Measurements from ENCODE around the gene TNPO1.
"Not testable (repeated sequence)": the region's sequence is repeated elsewhere in the genome, so short reads cannot be mapped to it uniquely, and the experiment has no call there.

The TNPO1 gene

DNA sequence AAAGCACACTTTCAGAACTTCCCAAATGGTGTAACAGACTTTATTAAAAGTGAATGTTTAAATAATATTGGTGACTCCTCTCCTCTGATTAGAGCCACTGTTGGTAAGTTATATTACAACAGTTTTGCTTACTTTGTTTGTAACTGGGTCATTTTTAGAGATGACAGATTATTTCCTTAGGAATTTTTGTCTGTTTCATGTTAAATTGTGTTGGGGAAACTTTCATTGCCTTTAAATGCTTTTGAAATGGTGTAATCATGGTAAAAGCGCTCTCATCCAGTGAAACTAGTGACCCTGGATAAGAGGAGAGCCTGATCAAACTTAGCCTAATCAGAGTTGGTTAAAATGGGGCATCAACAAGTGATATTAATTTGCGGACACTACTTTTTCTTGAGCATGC, 39.4 kb downstream of the TNPO1 start:
- DNase-seq = no peak

DNA sequence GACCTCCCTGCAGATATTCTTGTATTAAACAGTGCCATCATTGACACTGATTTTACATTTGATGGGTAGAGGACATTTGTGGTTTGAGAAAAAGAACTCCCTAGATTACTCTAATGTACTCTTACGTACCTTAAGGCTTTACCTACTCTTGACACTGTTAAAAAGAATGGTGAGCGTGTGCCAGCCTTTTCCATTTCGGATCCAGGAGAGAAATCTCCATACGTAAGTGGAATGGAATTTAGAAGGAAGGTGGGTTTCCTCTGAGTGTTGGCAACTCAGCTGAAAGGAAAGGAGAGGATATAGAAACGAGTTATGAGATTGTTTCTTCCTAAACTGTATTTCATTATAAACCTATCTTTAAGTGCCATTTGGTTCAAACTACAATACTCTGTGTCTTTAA, 40.9 kb downstream of the TNPO1 start:
- DNase-seq = no peak

DNA sequence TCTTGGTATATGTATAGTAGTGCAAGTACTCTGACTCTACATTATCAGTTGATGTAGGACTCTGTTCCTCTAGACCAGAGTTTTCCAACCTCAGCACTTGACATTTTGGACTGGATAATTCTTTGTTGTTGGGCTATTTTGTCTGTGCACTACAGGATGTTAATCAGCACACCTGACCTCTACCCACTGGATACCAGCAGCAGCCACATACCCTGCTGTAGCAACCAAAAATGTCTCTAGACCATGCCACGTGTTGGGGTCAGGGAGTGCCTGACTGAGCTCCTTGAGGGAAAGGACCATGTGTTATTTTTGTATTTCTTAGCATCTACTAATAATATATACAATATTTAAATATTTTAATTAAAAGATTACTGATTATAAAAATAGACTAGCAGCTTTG, 42.7 kb downstream of the TNPO1 start:
- DNase-seq = no peak

DNA sequence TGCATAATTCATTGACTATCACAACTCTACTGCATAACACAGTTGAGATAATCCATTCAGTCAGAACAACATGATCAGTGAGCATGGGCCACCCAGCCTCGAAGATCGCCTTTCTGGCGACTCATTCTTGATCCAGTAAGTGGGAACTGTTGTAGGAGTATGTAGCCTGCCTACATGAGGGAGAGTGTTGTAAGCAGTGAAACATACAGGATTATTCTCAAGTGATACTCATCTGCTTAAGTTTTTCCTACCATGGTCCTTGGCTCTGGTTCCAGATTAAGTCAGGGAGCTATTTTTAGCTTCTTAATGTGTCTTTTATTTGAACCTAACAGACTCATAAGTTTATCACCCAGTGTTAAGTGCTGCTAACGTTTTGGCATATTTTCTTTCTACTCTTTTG, 44.0 kb downstream of the TNPO1 start:
- no peak for DNase-seq

DNA sequence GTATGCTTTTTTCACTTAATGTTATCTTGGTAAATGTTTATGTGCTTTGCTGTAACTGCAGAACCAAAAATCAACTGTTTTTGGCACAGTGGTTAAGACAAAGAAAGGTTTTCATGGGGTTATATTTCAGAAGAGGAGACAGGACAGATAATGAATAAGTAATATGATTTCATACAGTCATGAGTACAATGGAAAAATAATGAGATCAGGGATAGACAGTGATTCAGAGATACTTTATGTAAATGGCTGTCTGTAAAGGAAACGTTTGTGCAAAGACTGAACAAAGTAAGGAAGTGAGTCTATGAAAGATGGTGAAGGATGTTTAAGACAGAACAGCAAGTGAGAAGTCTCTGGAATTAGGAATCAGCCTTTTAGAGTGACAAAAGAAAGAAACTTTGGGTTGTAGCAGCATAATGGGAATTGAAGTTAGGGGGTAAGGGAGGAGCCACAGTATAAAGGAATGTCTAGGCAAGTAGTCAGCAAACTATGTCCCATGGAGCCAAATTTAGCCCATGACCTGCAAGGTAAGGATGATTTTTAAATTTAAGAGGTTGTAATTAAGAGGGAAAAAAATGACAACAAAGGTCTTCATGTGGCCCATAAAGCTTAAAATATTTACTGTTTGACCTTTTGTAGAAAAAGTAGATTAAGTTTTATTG, 55.0 kb downstream of the TNPO1 start:
- DNase-seq = no peak

DNA sequence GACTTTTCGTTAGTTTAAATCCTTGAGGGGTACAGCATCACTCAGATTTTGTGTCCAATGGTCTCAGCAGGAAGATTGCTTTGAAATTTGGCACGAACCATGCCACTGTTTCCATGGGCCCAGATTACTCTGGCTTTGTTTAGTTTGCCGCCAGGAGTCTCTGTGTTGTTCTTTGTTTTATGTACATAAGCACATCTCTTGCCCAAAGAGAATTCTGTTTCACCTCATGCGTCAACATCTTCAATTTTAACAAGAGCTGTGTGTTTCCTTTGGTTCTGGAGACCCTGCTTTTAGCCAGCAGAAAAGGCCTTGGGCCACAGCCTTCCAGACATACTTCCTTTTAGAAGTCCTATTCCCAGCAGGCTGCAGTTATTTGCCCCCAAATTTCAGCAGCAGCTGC, 62.4 kb downstream of the TNPO1 start:
- DNase-seq = no peak

DNA sequence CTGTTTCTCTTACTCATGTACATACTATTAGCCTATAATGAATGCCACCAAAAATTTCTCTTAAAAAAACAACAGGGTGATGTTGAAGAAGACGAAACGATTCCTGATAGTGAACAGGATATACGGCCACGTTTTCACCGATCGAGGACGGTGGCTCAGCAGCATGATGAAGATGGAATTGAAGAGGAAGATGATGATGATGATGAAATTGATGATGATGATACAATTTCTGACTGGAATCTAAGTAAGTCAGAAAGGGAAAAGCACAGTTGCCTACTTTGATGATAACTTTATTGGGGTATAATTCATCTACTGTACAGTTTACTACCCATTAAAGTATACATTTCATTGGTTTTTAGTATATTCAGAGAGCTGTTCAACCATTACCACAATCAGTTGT, 66.5 kb downstream of the TNPO1 start:
- no peak for DNase-seq

DNA sequence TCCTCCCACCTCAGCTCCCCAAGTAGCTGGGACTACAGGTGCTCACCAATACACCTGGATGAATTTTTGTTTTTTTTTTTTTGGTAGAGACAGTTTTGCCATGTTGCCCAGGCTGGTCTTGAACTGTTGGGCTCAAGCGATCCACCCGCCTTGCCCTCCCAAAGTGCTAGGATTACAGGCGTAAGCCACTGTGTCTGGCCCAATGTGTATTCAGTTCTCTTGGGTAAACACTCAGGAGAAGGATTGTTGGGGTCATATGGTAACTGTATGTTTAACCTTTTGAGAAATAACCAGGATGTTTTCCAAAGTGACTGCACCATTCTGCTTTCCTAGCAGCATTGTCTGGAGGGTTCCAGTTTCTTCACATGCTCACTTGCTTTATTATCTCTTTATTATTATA, 67.4 kb downstream of the TNPO1 start:
- DNase-seq = no peak

DNA sequence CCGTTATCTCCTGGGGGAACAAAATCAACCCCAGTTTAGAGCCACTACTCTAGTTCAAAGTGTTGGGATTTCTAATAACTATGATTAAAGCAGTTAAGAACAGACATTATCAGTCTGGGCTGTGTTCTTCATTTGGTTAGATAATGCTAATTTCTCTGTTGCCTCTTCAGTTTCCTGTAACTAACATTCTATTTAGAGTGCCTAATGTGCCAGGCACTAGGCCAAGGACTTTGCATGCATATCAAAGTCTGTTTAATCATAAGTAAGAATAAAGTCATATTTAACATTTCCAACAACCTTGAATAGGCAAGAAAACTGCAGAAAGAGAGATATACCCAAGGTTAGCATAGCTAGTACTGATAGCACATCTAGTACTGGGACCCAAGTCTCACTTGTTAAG, 68.4 kb downstream of the TNPO1 start:
- DNase-seq = no peak

DNA sequence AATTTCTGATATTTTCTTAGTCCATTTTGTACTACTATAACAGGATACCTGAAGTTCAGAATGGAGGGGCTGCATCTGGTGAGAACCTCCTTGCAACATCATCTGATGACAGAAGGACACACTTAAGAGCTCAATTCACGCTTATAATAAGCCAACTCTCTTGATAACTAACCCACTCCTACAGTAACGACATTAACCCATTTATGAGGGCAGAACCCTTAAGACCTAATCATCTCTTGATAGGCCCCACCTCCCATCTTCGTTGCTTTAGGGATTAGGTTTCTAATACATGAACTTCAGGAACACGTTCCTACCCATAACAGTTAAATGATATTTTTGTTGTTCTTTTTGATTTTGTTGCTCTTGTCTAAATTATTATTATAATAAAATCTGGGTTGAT, 69.4 kb downstream of the TNPO1 start:
- no peak for DNase-seq

DNA sequence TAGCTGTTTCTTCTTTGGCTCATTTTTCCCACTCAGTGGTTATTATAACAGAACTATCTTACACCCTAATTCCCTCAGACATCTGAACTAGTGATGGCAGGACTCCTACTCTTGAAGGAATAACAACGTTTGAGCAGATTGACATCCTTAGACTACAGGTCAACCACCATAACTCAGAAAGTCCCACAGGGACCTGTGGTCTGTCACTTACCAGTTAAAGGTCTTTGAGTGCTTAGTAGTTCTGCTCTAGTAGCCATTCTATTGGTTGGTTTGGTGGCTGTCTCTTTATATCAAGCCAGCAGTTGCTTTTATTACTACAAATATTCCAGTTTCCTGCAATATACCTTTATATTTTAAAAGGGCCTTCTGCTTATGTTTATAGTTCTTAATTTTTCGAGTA, 72.1 kb downstream of the TNPO1 start:
- no peak for DNase-seq

DNA sequence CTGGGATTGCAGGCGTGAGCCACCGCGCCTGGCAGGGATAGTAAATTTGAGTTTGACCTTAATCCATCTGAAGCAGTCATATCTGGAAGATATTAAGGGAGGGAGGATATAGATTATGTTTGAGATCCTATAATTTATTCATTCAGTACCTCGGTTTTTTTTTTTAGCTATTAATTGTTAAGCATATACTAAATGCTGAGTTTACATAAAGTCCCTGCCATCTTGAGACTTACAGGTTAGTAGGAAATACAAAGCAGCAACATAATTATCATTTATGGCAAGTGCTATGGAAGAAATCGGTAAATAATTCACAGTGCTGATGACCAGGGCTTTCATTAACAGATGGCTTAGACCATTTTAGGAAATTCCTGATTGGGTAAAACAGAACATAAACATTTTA, 72.9 kb downstream of the TNPO1 start:
- DNase-seq = no peak

DNA sequence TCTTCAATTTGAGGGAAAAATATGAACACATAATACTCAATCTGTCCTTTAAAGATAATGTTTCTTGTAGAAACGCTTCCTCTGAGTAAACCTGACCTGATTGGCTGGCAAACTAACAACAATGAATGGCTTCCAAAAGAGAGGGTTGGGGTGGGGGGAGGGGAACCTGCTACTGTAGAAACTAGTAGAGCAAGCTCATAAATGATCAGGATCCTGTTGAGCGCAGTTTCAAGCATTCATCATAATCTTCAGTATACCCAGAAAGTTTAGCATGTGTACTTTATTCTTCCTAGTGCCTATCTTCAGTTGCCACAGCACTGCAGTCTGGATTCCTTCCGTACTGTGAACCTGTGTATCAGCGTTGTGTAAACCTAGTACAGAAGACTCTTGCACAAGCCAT, 76.4 kb downstream of the TNPO1 start:
- DNase-seq = no peak

DNA sequence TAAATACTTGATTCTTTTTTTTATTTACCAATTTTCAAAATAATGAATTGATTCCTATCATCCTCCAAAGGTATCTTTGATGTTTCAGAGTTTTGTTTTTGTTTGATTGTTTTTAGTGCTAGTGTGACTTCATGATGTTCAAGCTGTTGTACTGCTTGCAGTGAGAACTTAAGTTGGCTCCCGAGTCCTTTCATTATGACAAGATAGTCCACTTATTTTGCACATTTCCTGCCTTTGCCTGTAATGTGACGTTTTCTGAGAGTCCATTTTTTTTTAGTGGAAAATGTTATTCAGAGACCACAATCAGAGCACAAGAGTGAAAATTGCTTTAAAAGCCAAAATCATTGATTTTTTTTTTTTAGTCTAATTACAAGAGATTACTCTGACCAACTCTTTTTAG, 79.3 kb downstream of the TNPO1 start:
- DNase-seq = no peak

DNA sequence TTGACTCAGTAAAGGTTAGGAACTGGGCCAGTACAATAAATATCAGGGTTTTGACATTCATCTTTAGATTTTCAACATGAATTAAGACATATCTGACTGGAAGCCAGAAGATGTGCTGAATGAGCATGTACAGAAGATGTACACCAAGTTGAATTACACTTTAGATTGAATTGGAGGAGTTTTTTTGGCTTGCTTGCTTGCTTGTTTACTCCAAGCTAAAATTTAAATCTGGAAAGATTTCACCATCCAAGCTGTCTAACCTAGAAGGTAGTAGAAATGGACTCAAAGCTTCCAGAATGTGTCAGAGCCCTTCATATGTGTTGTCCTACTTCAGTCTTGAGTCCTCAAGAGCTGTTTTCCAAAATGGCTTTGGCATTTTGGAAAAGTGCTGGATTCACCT, 90.3 kb downstream of the TNPO1 start:
- DNase-seq = no peak

DNA sequence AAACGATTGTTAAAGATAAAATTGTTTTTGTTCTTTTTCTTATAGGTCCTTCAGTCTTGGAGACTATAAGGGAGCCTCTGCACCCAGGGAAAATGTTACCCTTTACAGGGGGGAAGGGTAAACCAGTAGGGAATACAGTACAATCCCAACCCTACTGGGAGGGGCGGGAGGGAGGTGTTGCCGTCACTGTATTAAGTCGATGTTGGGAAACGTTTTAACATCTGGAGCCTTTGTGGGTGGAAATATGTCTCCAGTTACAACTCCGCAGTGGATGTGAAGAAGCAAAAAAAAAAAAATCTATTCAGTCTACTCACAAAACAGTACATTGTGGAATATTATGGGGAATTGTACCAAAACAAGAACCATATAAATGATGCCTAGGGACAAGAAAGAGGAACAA, 92.2 kb downstream of the TNPO1 start:
- DNase-seq = no peak

DNA sequence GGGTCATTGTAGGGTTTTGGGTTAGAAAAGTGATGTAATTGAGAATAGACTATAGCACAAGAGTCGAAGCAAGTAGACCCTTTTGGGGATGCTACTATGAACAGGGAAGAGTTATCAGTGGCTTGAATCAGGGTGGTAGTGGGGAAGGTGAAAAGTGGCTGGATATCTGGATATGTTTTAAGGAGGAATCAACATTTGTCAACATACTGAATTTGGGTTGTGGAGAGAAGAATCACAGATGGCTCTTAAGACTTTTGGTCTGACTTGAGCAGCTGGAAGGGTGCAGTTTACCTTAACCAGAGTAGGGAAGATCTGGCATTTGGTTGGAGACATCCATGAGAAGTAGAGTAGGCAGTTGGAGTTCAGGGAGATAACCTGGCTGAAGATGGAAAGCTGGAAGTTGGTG, 100.9 kb downstream of the TNPO1 start:
- DNase-seq = no peak

DNA sequence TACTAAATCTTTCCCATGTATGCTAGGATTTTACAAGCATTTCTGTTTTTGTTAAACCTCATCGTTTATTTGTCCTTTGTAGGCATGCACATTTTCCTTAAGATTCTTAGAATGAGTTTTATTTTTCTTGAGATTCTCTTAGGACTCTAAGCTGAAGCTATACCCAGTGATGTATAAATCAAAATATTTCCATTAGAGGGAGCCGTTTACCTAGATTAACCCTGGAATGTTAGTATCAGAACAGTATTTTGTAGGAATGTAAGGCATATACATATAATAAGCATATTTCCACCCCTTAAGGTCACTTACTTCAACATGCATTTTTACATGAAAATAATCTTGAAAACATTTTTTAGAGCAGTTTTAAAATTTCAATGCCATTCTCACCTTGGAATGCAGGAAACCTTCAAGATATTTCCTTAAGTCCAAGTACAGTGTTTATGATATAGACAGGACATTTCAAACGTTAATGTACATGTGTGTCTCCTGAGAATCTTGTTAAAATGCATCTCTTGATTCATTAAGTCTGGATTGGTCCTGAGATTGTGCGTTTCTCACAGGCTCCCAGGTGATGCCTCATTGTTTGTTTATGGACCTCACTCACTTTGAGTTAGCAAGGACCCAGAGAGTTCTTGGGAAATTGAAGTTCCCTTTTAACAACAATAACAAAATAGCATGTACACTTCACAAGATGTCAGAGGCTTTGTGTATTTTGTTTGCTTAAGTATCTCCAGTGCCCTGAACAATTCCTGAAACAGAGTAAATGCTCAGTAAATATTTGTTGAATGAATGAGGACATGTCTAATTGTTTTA, 104.4 kb downstream of the TNPO1 start:
- DNase-seq = no peak

DNA sequence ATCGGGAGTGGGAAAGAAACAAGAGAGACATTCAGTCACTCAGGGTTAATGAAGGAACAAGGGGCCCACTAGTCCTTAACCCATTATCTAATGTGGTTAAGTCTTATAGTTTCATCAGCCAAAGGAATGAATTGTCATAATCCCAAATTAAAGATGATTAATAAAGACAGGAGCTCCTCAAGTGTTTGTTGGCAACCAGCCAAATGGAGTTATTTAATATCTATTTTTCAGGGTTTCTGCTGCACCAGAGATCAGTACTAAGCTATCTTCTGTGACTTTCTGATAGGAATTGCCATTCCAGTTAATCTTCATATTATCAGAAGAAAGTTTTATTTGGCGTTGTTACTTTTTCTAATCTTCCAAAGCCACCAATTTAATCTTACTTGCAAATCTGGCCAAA, 105.4 kb downstream of the TNPO1 start:
- no peak for DNase-seq

DNA sequence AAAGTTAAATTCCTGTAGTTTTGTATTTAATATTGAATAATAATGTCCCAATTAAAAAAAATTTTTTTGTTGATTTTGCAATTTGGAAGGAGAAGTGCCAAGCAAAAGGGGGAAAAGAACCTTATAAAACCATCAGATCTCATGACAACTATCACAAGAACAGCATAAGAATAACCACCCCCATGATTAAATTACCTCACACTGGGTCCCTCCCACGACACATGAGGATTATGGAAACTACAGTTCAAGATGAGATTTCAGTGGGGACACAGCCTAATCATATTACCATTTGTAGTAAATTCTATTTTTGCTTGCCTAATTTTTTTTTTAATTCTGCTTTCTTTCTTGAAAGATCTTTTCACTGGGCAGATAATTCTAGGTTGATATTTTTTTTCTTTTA, 106.0 kb downstream of the TNPO1 start:
- no peak for DNase-seq

DNA sequence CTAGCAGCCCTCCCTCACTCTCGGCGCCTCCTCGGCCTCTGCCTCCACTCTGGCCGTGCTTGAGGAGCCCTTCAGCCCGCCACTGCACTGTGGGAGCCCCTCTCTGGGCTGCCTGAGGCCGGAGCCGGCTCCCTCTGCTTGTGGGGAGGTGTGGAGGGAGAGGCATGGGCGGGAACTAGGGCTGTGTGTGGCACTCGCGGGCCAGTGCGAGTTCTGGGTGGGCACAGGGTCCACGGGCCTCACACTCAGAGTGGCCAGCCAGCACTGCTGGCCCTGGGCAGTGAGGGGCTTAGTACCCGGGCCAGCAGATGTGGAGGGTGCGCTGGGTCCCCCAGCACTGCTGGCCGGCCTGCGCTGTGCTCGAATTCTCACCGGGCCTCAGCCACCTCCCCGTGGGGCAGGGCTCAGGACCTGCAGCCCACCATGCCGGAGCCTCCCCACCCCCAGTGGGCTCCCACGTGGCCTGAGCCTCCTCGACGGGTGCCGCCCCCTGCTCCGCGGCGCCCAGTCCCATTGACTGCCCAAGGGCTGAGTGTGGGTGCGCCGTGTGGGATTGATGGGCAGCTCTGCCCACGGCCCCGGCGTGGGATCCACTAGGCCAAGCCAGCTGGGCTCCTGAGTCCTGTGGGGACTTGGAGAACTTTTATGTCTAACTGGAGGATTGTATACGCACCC, 109.0 kb downstream of the TNPO1 start:
- no peak for DNase-seq

DNA sequence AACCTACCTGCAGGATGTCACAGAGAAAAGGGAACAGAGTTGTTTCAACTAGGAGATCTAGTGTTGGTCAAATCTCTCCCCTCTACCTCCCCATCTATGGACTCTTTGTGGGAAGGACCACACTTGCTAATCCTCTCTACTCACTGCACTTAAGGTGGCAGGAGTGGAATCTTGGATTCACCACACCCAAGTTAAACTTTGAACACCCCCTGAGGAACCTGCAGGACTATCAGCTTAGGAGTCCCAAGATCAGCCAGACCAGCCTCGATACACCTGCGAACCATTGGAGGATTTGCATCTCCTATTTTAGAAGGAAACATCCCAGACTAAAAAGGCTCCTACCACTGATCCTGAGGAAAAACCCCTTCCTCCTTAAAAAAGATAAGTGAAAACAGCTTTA, 116.2 kb downstream of the TNPO1 start:
- not testable (repeated sequence) for DNase-seq

DNA sequence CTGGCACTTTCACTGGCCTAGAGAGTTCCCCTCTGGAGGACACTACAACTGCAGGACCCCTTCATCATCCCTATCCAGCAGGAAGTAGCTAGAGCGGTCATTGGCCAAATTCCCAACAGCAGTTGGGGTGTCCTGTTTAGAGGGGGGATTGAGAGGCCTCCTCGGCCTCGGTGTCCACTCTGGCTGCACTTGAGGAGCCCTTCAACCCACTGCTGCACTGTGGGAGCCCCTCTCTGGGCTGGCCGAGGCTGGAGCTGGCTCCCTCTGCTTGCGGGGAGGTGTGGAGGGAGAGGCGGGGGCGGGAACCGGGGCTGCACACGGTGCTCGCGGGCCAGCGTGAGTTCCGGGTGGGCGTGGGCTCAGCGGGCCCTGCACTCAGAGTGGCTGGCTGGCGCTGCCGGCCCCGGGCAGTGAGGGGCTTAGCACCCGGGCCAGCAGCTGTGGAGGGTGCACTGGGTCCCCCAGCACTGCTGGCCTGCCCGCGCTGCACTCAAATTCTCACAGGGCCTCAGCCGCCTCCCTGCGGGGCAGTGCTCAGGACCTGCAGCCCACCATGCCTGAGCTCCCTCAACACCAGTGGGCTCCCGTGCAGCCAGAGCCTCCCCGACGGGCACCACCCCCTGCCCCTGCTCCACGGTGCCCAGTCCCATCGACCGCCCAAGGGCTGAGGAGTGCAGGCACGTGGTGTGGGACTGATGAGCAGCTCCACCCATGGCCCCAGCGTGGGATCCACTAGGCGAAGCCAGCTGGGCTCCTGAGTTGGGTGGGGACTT, 118.7 kb downstream of the TNPO1 start:
- not testable (repeated sequence) for DNase-seq

DNA sequence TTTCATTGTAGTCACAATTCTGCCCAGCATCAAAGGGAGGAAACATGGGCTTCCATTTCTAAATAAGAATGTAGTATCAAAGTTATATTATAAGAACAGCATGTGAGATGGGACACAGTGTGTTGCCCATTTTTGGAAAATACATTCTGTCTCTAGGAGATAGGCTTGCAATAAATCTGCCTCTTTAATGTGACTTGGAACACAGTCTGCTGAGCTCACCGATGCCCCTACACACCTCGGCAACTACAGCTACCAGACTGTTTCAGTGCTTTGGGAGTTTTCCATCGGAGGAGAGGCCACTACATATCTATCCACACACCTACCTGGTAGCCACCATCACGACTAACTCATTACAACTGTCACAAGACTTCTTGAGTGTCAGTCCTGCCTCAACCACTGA, 120.4 kb downstream of the TNPO1 start:
- DNase-seq = no peak
